ENCODE results near the gene KLHL36.
"Not testable (repeated sequence)": the region's sequence is repeated elsewhere in the genome, so short reads cannot be mapped to it uniquely, and the experiment has no call there.

Gene KLHL36

GRCh38 chr16:84616515-84616914 is 31.8 kb upstream of the KLHL36 start:
- DNase-seq (ENCODE audit: low read depth), result no peak

GRCh38 chr16:84617041-84617790 is 31.1 kb upstream of the KLHL36 start:
- no peak for DNase-seq (ENCODE audit: low read depth)

- peak; percentile 96 for DNase-seq (ENCODE audit: low read depth)
Observed at GRCh38 chr16:84617791-84618580, 30.3 kb upstream of the KLHL36 start, which contains the start of gene COTL1. Gene COTL1 (minus strand): TSS chr16:84618078. CDS start chr16:84617914, 164 bp downstream.

GRCh38 chr16:84618581-84619460 is 29.5 kb upstream of the KLHL36 start:
- no peak for DNase-seq (ENCODE audit: low read depth)

- not testable (repeated sequence) for DNase-seq (ENCODE audit: low read depth)
Observed at GRCh38 chr16:84620913-84621312, 27.4 kb upstream of the KLHL36 start.

- no peak for DNase-seq (ENCODE audit: low read depth)
Observed at GRCh38 chr16:84625556-84625955, 22.8 kb upstream of the KLHL36 start.

- no peak for DNase-seq (ENCODE audit: low read depth)
Observed at GRCh38 chr16:84628226-84628731, 20.0 kb upstream of the KLHL36 start.

- DNase-seq (ENCODE audit: low read depth), result no peak
Observed at GRCh38 chr16:84629580-84629979, 18.7 kb upstream of the KLHL36 start.

GRCh38 chr16:84630009-84630408 is 18.3 kb upstream of the KLHL36 start:
- DNase-seq (ENCODE audit: low read depth), result no peak

GRCh38 chr16:84630446-84631152 is 17.7 kb upstream of the KLHL36 start:
- DNase-seq (ENCODE audit: low read depth), result no peak

GRCh38 chr16:84631153-84631466 is 17.2 kb upstream of the KLHL36 start:
- DNase-seq (ENCODE audit: low read depth), result no peak

- DNase-seq (ENCODE audit: low read depth), result no peak
Observed at GRCh38 chr16:84631886-84632285, 16.4 kb upstream of the KLHL36 start.

GRCh38 chr16:84632862-84633261 is 15.4 kb upstream of the KLHL36 start:
- DNase-seq (ENCODE audit: low read depth), result not testable (repeated sequence)

GRCh38 chr16:84633622-84634021 is 14.7 kb upstream of the KLHL36 start:
- DNase-seq (ENCODE audit: low read depth), result no peak

- DNase-seq (ENCODE audit: low read depth), result no peak
Observed at GRCh38 chr16:84635702-84636101, 12.6 kb upstream of the KLHL36 start.

- no peak for DNase-seq (ENCODE audit: low read depth)
Observed at GRCh38 chr16:84637709-84638108, 10.6 kb upstream of the KLHL36 start.

- DNase-seq (ENCODE audit: low read depth), result no peak
Observed at GRCh38 chr16:84638231-84638806, 10.0 kb upstream of the KLHL36 start.

GRCh38 chr16:84640145-84640544 is 8.2 kb upstream of the KLHL36 start:
- no peak for DNase-seq (ENCODE audit: low read depth)

GRCh38 chr16:84641643-84642358 is 6.5 kb upstream of the KLHL36 start:
- DNase-seq (ENCODE audit: low read depth), result no peak

GRCh38 chr16:84643180-84643583 is 5.1 kb upstream of the KLHL36 start:
- no peak for DNase-seq (ENCODE audit: low read depth)

GRCh38 chr16:84643674-84644073 is 4.6 kb upstream of the KLHL36 start:
- DNase-seq (ENCODE audit: low read depth), result no peak

Measured in stimulated activated CD8-positive, alpha-beta memory T cell treated with anti-CD3 and anti-CD28 coated beads, Interleukin-4, amount 100 ng/mL, for 24 hours (primary cell).